ENCODE results near the gene PRDM4.

- TF ChIP-seq, protein P1, sequence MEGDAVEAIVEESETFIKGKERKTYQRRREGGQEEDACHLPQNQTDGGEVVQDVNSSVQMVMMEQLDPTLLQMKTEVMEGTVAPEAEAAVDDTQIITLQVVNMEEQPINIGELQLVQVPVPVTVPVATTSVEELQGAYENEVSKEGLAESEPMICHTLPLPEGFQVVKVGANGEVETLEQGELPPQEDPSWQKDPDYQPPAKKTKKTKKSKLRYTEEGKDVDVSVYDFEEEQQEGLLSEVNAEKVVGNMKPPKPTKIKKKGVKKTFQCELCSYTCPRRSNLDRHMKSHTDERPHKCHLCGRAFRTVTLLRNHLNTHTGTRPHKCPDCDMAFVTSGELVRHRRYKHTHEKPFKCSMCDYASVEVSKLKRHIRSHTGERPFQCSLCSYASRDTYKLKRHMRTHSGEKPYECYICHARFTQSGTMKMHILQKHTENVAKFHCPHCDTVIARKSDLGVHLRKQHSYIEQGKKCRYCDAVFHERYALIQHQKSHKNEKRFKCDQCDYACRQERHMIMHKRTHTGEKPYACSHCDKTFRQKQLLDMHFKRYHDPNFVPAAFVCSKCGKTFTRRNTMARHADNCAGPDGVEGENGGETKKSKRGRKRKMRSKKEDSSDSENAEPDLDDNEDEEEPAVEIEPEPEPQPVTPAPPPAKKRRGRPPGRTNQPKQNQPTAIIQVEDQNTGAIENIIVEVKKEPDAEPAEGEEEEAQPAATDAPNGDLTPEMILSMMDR (IDR thresholded peaks at IDR 0.05), result no peak
- TF ChIP-seq POLR2A (IDR thresholded peaks at IDR 0.05), result no peak
- TF ChIP-seq POLR2AphosphoS5 (IDR thresholded peaks at IDR 0.05), result no peak
- no peak for TF ChIP-seq EP300 (IDR thresholded peaks at IDR 0.05)
Measured at GRCh38 chr12:107774349-107775029, 13.6 kb upstream of the PRDM4 start, which contains the start of gene ASCL4.
